ENCODE measurements around the gene XXYLT1.

- TF ChIP-seq CTCF (IDR thresholded peaks at IDR 0.05) (no peak), POLR2A (IDR thresholded peaks at IDR 0.05) (no peak)
Observed at GRCh38 chr3:195255176-195255500, 15.8 kb downstream of the XXYLT1 start.
